Sigmoid colon (tissue), 4 donors: ENCODE results near the gene COL4A6.

Experiments
- EP300 ChIP-seq, 4 donors: sonication (generic); formaldehyde crosslinking; IDR thresholded peaks; one replicate each; pipeline ENCODE4 v1.6.1; 2017; ENCODE audit warnings: antibody characterized with exemption in 4 of 4
- POLR2AphosphoS5 ChIP-seq, 4 donors: sonication (generic); formaldehyde crosslinking; IDR thresholded peaks; one replicate each; pipeline ENCODE4 v1.6.1; 2017; ENCODE audit warnings: antibody characterized with exemption in 4 of 4

DNA sequence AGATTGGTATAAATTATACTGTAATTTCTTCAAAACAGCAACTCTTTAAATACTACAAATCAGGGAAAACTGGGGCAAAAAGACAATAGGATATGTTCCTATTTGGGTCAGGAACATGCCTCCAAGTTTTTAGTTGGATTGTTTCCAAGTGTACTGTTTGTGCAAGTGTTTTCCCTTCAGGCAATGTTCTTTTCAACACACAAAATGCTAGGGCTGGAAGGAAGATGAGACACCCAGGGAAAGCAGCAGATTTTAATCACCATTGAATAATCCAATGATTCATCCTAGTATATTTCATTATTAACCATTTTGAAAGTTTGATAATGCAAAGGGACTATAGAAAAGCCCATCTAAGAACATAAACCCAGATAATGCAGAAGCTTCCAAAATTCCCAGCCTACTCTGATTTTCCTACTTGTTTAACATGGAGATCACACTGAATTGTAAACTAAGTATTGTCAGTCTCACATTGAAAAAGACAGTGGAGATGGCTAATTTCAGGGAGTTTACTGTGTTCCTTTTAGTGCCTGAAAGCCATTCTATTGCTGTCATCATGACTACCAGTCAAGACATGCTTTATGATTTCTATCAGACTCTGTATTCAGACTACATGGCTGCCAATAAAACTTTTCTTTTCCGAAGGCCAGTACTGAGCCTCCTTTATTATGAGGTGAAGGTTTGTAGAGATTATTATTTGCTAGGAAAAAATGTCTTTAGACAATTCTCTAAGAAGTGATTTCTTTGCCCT lies 38.6 kb downstream of the COL4A6 start:
- no peak for TF ChIP-seq POLR2AphosphoS5 (IDR thresholded peaks at IDR 0.05)
- no peak for TF ChIP-seq EP300 (IDR thresholded peaks at IDR 0.05)
